ENCODE measurements around the gene STX8. TPM values are rescaled to one million over a fixed set of nuclear protein-coding genes. Genes with fewer than 3 reads are reported as not detected.

Gene STX8
- total RNA-seq, 1 donor from 2014 or later = 31.2 TPM

- Histone ChIP-seq H3K27ac (no peak overlapping the region), H3K4me3 (no peak overlapping the region), H3K36me3 (no peaks in the 10 kb centered on the region), H3K27me3 (no peaks in the 10 kb centered on the region), H3K4me1 (peaks cover 9% of the 10 kb centered on the region), H3K9me3 (peaks cover 8% of the 10 kb centered on the region)
- TF ChIP-seq CTCF (IDR thresholded peaks at IDR 0.05) (no peak), POLR2AphosphoS5 (IDR thresholded peaks at IDR 0.05; ENCODE audit: insufficient read depth in 1 of 2, low read depth in 1 of 2) (no peak), POLR2A (IDR thresholded peaks at IDR 0.05) (no peak)
- intact Hi-C loops (cut with DNase I) = no loop called here
- DNase-seq (ENCODE audit: extremely low spot score in 2 of 2) = no peak
Measured at GRCh38 chr17:9212376-9213302, 363.0 kb downstream of the STX8 start.

- Histone ChIP-seq H3K4me3 (no peak overlapping the region), H3K27ac (no peak overlapping the region), H3K4me1 (peaks cover 12% of the 10 kb centered on the region), H3K9me3 (peaks cover 8% of the 10 kb centered on the region), H3K36me3 (no peaks in the 10 kb centered on the region), H3K27me3 (no peaks in the 10 kb centered on the region)
- intact Hi-C loops (cut with DNase I) = no loop called here
- TF ChIP-seq POLR2AphosphoS5 (IDR thresholded peaks at IDR 0.05; ENCODE audit: insufficient read depth in 1 of 2, low read depth in 1 of 2) (no peak), POLR2A (IDR thresholded peaks at IDR 0.05) (no peak), CTCF (IDR thresholded peaks at IDR 0.05) (no peak)
- no peak for DNase-seq (ENCODE audit: extremely low spot score in 2 of 2)
Measured at GRCh38 chr17:9211133-9211765, 364.4 kb downstream of the STX8 start.

- DNase-seq (ENCODE audit: extremely low spot score in 2 of 2) = no peak
- Histone ChIP-seq H3K4me1 (peaks cover 23% of the 10 kb centered on the region), H3K9me3 (no peaks in the 10 kb centered on the region), H3K36me3 (no peaks in the 10 kb centered on the region), H3K4me3 (no peak overlapping the region), H3K27me3 (no peaks in the 10 kb centered on the region), H3K27ac (no peak overlapping the region)
- no peak for TF ChIP-seq CTCF (IDR thresholded peaks at IDR 0.05)
- no peak for TF ChIP-seq POLR2A (IDR thresholded peaks at IDR 0.05)
- no peak for TF ChIP-seq POLR2AphosphoS5 (IDR thresholded peaks at IDR 0.05; ENCODE audit: insufficient read depth in 1 of 2, low read depth in 1 of 2)
- intact Hi-C loops (cut with DNase I) = no loop called here
Measured at GRCh38 chr17:9209781-9210370, 365.7 kb downstream of the STX8 start.

GRCh38 chr17:9209347-9209746 lies 366.3 kb downstream of the STX8 start:
- Histone ChIP-seq H3K27me3 (no peaks in the 10 kb centered on the region), H3K4me3 (no peak overlapping the region), H3K9me3 (no peaks in the 10 kb centered on the region), H3K4me1 (peaks cover 23% of the 10 kb centered on the region), H3K27ac (no peak overlapping the region), H3K36me3 (no peaks in the 10 kb centered on the region)
- TF ChIP-seq POLR2AphosphoS5 (IDR thresholded peaks at IDR 0.05; ENCODE audit: insufficient read depth in 1 of 2, low read depth in 1 of 2) = no peak
- TF ChIP-seq POLR2A (IDR thresholded peaks at IDR 0.05) = no peak
- TF ChIP-seq CTCF (IDR thresholded peaks at IDR 0.05) = no peak
- intact Hi-C loops (cut with DNase I) = no loop called here
- DNase-seq (ENCODE audit: extremely low spot score in 2 of 2) = no peak

Data from vagina (tissue), 2 donors.